ENCODE data around the gene NUP62.

Gene NUP62

DNA sequence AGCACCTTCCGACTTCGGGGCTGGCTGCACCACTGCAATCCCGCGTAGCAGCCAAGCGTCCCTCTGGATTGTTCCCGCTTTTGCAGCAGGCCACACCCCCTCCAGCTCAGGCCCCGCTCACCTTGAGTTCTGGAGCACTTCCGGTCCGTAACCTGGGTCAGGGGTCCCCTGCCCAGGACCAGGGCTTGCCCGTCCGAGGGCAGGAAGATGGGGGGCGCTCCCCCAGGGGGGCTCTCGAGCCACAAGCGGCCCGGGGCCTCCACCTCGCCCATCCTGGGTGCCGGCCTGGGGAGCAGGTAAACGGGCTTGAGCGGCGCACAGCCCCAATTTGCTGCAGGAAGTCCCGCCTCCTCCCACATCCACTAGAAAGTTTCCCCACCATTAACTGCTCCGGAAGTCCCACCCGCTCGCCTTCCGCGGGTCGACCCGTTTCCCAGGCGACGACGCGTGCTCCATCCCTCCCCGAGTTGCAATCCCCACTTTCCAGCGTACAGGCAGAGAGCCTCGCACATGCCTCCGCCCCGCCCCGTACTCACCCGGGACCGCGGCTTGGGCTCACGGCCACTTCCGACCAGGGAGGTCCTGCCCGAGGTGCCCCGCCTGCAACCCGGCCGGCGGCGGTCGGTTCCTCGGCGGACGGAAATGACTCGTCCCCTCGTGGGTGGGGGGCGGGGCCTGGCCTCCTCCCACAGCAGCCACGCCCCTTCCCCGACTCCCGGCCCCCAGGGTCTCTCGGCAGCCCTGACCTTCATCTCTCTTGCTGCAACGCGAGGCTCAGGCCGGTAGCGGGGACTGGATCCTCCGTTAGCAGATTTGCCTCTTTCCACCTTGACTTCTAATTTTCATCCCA is 62.1 kb downstream of the NUP62 start, which contains the start of gene PNKP:
PNKP (minus strand) TSS at position 644 of the 850 bp plus-strand sequence; CDS start at position 272, 372 bp downstream.
- peak; percentile 46 to 91 for DNase-seq (ENCODE audit: low read depth in 2 of 2)

- DNase-seq (ENCODE audit: low read depth in 2 of 2) = no peak
Observed at GRCh38 chr19:49864890-49865289, 64.4 kb downstream of the NUP62 start.

- no peak for DNase-seq (ENCODE audit: low read depth in 2 of 2)
Observed at GRCh38 chr19:49863935-49864320, 65.4 kb downstream of the NUP62 start.

GRCh38 chr19:49863254-49863934 is 65.9 kb downstream of the NUP62 start:
- no peak for DNase-seq (ENCODE audit: low read depth in 2 of 2)

DNA sequence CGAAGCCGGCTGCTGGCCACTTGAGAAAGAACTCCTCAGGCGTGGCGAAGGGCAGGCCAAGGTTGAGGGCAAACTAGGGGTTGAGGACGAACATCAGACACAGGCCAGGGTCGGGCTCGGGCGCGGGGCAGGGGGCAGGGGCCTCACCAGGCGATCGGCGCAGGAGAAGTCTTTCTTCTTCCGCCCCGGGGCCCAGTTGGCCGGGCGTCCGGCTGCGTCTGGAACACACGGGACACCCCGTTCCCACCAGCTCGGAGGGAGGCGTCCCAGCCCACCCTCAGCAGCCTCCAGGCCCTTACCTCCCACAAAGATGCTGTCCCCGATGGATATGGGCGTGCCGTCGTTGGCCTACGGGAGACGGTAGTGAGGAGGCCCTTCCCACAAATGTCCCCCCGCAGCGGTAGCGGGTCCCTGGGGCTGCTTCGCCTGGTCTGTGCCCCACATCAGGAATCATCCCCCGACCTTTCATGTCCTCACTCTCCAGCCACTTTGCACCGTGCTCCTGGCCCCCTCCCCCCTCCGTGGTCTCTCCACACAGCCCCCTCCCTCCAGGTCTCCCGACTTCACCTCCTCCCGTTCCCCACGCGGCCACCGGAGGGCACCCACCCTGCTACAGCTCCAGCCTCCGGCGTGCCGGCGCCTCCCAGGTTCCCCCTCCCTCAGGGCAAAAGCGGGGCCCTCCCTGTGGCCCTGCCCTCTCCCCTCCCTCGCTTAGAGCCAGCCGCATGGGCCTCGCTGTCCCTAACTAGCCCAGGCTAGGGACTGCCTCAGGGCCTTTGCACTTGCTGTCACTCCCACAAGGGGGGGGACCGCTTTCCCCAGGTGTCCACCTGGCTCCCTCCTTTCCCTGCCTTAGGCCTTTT is 66.7 kb downstream of the NUP62 start:
- no peak for DNase-seq (ENCODE audit: low read depth in 2 of 2)

DNA sequence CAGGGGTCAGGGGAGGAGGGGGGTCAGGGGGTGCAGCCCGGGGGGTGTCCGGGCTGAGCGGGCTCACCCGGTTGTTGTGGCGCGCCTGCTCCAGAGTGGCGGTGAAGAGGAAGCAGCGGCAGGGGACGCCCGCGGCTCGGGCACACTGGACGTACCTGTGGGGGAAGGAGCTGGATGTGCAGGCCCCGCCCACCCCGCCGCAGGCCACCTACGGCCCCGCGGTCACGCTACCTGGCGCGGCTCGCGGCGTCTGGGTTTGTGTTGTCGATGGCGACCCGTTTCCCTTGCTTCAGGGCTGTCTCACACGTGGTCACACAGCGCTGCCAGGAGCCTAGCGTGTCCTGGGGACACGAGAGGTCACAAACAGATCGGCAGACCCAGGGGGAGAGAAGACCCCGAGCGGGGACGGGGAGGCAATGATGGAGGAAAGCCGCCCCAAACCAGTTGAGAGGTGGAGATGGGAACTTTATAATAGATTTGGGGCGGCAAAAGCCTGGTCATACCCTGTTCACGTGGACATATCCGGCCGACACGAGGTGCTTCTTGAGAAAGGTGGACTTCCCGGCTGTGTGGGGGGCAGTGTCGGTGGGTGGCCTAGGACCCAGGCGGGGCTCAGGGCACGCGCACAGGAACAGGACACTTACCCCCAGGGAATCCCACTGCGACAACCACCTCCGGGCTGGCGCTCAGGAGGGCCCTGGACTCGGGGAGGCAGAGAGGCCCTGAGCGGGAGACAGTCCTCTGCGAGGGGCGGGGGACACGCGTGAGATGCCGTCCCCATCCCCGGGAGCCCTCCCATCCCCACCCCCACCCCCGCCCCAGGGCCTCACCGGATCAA is 67.5 kb downstream of the NUP62 start:
- DNase-seq (ENCODE audit: low read depth in 2 of 2) = no peak

DNA sequence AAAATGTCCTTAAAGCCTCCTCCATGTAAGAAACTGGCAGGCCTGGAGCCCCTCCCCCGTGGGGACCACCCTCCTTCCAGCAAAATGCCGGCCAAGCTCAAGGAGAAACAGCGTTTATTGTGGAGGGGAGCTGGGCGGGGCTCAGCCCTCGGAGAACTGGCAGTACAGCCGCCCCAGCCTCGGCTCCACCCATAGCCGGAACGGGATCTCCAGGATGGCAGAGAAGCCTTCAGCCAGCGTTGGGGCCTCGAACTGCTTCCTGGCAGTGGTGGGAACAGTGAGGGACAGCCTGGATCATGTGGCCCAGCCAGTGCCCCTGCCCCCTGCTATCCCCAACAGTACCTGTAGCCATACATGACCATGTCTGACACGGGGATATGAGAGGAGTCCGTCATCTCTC is 68.2 kb downstream of the NUP62 start:
- no peak for DNase-seq (ENCODE audit: low read depth in 2 of 2)

DNA sequence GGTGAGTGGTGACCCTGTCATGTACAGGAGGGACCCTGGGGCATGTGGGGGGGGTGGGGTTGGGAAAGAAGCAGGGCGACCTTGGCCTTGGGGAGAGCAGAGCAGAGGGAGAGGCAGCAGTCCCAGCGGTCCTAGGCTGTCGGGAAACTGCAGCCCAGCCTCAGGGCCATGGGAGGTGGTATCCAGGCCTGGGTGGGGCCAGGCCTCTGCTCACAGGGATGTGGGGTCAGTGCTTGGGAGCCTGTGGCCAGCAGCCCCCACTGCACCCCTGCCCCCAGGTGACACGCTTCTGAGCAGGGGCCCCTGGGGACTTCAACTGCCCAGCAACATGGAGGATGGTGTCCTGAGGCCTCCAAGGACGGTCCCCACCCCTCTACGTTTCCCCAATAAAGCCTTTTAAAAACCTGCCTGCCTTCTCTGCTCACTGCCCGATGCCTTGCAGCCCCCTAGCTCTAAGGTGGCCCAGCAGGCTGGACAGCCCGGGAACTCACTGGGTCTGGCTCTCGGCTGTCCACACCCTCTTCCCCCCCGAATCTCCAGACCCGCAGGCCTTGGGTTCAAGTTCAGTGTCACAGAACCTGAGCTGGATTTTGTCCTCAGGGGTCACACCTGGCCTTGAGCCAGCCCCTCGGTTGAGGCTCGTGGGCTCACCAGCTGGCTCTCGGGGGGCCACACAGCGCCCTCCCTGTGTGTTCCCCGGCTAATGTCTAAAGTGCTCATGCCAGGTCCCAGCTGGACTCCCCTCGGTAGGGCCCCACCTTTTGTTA is 68.8 kb downstream of the NUP62 start:
- no peak for DNase-seq (ENCODE audit: low read depth in 2 of 2)

DNA sequence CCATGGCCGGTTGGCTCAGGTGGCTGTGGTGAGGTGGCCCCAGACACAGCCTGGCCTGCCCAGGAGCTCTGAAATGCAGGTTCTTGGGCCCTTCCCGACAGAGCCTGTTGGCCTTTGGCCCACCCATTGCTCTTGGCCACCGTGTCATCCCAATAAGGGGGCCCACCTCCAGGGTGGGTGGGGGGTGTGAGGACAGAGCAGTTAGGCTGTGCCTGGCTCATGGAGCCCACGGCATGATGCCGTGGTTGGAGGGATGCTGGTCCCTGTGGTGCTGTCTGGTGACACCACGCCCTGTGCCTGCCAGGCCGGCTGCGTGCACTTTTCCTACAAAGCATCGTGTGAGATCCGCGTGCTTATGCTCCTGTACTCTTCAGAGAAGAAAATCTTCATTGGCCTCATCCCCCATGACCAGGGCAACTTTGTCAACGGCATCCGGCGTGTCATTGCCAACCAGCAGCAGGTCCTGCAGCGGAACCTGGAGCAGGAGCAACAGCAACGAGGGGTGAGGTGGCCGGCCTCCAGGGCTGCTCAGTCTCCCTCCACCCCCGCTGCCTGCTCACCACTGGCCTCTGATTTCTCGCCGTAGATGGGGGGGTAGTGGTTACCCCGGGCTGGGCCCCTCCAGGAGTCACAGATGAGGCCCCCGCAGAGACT is 69.5 kb downstream of the NUP62 start:
- DNase-seq (ENCODE audit: low read depth in 2 of 2) = no peak

DNA sequence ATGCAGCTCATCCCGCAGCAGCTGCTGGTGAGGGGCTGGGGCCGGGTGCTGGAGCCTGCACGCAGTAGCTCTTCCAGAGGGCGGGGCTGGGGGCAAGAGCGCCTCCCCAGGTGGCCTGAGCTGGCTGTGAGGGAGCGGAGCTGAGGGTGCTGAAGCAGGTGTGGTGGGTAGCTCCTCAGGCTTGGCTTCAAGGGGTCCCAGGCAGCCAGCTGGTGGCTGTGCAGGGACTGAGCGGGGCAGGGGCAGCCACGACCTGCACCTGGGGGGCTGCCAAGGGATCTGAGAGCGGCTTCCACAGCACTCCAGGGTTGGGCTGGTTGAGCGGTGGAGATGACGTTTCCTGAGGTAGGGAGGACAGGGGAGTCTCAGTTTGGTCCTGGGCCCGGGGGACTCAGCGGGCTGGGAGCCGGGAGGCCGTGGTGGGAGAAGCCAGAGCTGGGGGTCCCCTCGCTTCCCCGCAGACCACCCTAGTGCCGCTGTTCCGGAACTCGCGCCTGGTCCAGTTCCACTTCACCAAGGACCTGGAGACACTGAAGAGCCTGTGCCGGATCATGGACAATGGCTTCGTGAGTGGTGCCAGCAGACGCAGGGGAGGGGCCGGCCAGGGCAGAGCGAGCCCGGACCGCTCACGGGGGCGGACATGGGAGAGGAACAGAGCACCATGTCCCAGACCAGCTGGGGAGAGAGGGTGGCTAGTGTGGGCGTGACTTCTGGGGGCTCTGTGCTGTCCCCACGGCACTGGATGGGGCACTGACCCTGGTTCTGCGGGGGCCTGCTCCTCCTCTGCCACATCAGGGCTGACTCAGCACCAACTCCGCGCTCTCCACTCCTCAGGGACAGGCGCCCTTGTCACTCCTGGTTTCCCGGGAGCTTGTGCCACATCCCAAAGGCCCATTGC is 71.0 kb downstream of the NUP62 start:
- DNase-seq (ENCODE audit: low read depth in 2 of 2) = no peak

DNA sequence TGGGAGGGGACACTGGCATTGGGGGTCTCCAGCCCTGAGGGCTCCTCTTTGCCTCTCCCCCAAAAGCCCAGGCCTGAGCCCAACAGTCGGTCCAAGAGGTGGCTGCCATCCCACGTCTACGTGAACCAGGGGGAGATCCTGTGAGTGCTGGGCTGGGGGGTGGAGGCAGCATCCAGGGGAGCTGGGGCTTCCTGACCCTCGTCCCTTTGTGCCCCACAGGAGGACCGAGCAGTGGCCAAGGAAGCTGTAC is 71.5 kb downstream of the NUP62 start:
- DNase-seq (ENCODE audit: low read depth in 2 of 2) = no peak

DNA sequence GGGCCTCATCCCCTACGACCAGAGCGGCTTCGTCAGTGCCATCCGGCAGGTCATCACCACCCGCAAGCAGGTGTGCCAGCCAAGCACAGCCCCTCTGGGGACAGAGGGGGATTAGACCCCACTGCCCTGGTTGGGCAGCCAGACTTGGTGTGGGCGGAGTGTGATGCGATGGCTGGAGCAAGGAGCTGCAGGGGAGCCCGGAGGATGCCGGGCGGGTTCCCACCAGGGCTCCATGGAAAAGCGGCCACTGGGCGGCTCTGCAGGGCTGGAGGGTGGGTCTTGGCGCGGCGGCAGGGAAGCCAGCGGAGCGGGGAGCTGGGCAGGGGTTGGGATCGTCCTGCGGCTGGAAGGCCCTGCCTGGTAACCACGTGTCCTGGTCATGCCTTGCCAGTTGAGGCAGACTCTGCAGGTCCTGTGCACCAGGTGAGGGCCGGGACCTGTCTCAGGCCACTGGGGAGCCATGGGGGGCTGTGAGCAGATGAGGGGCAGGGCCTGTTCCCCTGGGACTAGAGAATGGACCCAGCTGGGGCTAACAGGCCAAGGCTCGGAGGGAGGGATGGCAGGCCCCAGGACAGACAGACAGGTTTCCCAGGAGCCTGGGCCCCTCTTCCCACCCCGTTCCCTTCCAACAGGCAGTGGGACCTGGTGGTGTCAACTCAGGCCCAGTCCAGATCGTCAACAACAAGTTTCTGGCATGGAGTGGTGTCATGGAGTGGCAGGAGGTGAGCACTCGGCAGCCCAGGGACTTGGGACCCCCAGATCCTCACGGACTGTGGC is 72.1 kb downstream of the NUP62 start:
- DNase-seq (ENCODE audit: low read depth in 2 of 2) = no peak
